Measurements from ENCODE around the gene CYP3A7.

DNA sequence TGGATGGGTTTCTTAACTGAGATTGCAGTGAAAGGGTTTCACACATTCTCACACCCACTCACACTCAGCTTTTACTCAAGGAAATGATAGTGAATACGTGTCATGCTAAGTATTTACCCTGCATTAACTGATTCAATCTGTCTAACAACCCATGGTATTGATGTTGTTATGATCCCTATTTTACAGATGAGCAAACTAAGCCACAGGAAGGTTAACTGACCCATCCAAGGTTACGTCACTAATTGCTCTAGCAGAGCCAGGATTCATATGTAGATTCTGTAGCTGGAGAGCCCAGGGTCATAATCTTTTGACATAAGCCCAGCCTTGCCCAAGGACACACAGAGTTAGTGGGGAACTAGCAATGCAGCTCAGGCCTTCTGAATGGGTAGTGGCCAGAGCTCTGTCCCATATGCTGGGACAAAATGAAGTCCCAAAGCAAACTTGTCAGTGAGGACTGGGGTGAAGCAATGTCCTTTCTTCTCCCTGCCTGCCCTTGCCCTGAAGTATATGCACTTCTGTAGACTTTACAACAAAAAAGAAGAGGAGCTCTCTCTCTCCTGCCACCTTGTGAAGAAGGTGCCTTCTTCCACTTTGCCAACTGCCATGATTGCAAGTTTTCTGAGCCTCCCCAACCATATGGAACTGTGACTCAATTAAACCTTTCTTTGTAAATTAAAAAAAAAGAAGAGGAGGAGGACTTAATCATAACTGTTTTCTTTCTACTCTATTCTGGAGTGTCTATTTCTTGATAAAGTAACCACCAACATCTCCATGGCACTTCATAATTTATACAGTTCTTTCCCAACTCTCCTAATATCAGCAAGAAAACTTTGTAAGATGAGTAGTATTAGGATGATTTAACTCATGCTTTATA is 4.9 kb upstream of the CYP3A7 start:
- TF ChIP-seq, protein P1, sequence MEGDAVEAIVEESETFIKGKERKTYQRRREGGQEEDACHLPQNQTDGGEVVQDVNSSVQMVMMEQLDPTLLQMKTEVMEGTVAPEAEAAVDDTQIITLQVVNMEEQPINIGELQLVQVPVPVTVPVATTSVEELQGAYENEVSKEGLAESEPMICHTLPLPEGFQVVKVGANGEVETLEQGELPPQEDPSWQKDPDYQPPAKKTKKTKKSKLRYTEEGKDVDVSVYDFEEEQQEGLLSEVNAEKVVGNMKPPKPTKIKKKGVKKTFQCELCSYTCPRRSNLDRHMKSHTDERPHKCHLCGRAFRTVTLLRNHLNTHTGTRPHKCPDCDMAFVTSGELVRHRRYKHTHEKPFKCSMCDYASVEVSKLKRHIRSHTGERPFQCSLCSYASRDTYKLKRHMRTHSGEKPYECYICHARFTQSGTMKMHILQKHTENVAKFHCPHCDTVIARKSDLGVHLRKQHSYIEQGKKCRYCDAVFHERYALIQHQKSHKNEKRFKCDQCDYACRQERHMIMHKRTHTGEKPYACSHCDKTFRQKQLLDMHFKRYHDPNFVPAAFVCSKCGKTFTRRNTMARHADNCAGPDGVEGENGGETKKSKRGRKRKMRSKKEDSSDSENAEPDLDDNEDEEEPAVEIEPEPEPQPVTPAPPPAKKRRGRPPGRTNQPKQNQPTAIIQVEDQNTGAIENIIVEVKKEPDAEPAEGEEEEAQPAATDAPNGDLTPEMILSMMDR (IDR thresholded peaks at IDR 0.05): no peak
- no peak for TF ChIP-seq EZH2 (IDR thresholded peaks at IDR 0.05; ENCODE audit: borderline replicate concordance, insufficient read depth, low read depth, low read length, poor library complexity, severe bottlenecking)

All from B cell (primary cell).